HCT116 (cell line): ENCODE measurements around the gene DAAM2. TPM values are rescaled to one million over a fixed set of nuclear protein-coding genes. Genes with fewer than 3 reads are reported as not detected.

Experiments
- ATAC-seq: fragments of 200-7000 bp; cut with Tn5 transposase; 2 replicates; pipeline ENCODE4 v1.9.1; 2020; ENCODE audit warnings: mild to moderate bottlenecking, moderate library complexity
- BruUV-seq: library from RNA; stranded (reverse); fragments of 400-500 nt; replicated peaks from 2 replicates; lab custom pipeline; 2021; lab: Mats Ljungman, UMichigan
- CTCF ChIA-PET: fragments of 300-600 bp; sonication (Branson Sonifier 250); formaldehyde crosslinking; loops from one replicate; lab custom pipeline; 2021; ENCODE audit warnings: antibody characterized with exemption; lab: Charles Lee
- POLR2A ChIA-PET: fragments of 300-600, 350-600 bp; sonication (Branson Sonifier 250); formaldehyde crosslinking; loops from one replicate; lab custom pipeline; 2021; ENCODE audit warnings: antibody characterized with exemption; lab: Charles Lee
- RAD21 ChIA-PET, 2 experiments: fragments of 300-600 bp; sonication (Branson Sonifier 250); formaldehyde crosslinking; loops; one replicate each; lab custom pipeline; 2023; ENCODE audit warnings: low total read pairs in 2 of 2; ENCODE audit not compliant: uncharacterized antibody in 2 of 2, unreplicated experiment in 2 of 2, low non-redundant PET in 1 of 2; lab: Charles Lee
- DNase-seq: peaks from one replicate; pipeline ENCODE4 v3.0.0-alpha.2; 2010; ENCODE audit warnings: low read depth, low spot score
- H2AFZ ChIP-seq: fragments of 200-600 bp; shearing (Covaris generic), sonication (generic); 2 replicates; pipeline ENCODE4 v1.6.1; 2017; ENCODE audit warnings: low read depth, mixed run types, mixed read lengths, antibody characterized with exemption, low read length; ENCODE audit not compliant: poor library complexity, severe bottlenecking
- H3K27ac ChIP-seq: 2 replicates; pipeline ENCODE4 v1.5.1; 2012; ENCODE audit warnings: low read depth, low read length
- H3K27me3 ChIP-seq: fragments of 200-600 bp; sonication (generic); 2 replicates; pipeline ENCODE4 v1.6.1; 2016; ENCODE audit warnings: mixed run types, low read length, mixed read lengths; ENCODE audit not compliant: insufficient read depth
- H3K36me3 ChIP-seq, 2 experiments: fragments of 200-500 bp in 1 of 2; fragments of 200-600 bp in 1 of 2; sonication (Bioruptor generic) in 1 of 2; sonication (generic) in 1 of 2; 2 replicates each; pipeline versions ENCODE4 v1.5.1 to v1.6.1; 2014 to 2016; ENCODE audit warnings: low read length in 2 of 2, inconsistent platforms in 1 of 2, mixed read lengths in 1 of 2, mixed run types in 1 of 2; ENCODE audit not compliant: insufficient read depth in 2 of 2, control insufficient read depth in 1 of 2
- H3K4me1 ChIP-seq, 2 experiments: fragments of 200-600 bp in 1 of 2; sonication (generic) in 1 of 2; 2 replicates each; pipeline versions ENCODE4 v1.5.1 to v1.6.1; 2012 to 2017; ENCODE audit warnings: low read length in 2 of 2, inconsistent platforms in 1 of 2, mild to moderate bottlenecking in 1 of 2, mixed read lengths in 1 of 2, mixed run types in 1 of 2, moderate library complexity in 1 of 2; ENCODE audit not compliant: insufficient read depth in 2 of 2, control insufficient read depth in 1 of 2
- H3K4me2 ChIP-seq: fragments of 200-600 bp; sonication (generic); 2 replicates; pipeline ENCODE4 v1.6.1; 2017; ENCODE audit warnings: mixed run types, low read length, mixed read lengths
- H3K4me3 ChIP-seq, 2 experiments: fragments of 200-600 bp in 1 of 2; sonication (generic) in 1 of 2; replicated peaks in 1 of 2; 2 replicates each; pipeline ENCODE4 v1.5.1; 2011 to 2016; ENCODE audit warnings: low read length in 2 of 2, control low read depth in 1 of 2, low read depth in 1 of 2, mild to moderate bottlenecking in 1 of 2, mixed read lengths in 1 of 2, mixed run types in 1 of 2
- H3K79me2 ChIP-seq: fragments of 200-600 bp; sonication (generic); 2 replicates; pipeline ENCODE4 v1.6.1; 2017; ENCODE audit warnings: mild to moderate bottlenecking, mixed run types, low read length, moderate library complexity, mixed read lengths; ENCODE audit not compliant: insufficient read depth
- H3K9ac ChIP-seq: fragments of 200-600 bp; sonication (generic); 2 replicates; pipeline ENCODE4 v1.6.1; 2016; ENCODE audit warnings: low read length, mixed read lengths
- H3K9me2 ChIP-seq: fragments of 200-600 bp; sonication (generic), shearing (Covaris generic); 2 replicates; pipeline ENCODE4 v1.6.1; 2017; ENCODE audit warnings: mixed run types, mild to moderate bottlenecking, moderate library complexity; ENCODE audit not compliant: insufficient read depth
- H3K9me3 ChIP-seq, 2 experiments: fragments of 200-500 bp in 1 of 2; fragments of 200-600 bp in 1 of 2; sonication (Bioruptor generic) in 1 of 2; sonication (generic) in 1 of 2; 2 replicates each; pipeline ENCODE4 v1.6.1; 2014 to 2017; ENCODE audit warnings: low read length in 2 of 2, mixed read lengths in 2 of 2, inconsistent platforms in 1 of 2, low read depth in 1 of 2, mild to moderate bottlenecking in 1 of 2, mixed run types in 1 of 2, moderate library complexity in 1 of 2; ENCODE audit not compliant: control insufficient read depth in 1 of 2, insufficient read depth in 1 of 2
- H4K20me1 ChIP-seq: fragments of 200-600 bp; sonication (generic), shearing (Covaris generic); 2 replicates; pipeline ENCODE4 v1.6.1; 2017; ENCODE audit warnings: mixed run types, mild to moderate bottlenecking, moderate library complexity; ENCODE audit not compliant: insufficient read depth
- EGR1 ChIP-seq: IDR thresholded peaks from 2 replicates; pipeline ENCODE4 v1.6.1; 2012; ENCODE audit warnings: low read depth
- EZH2phosphoT487 ChIP-seq: fragments of 200-600 bp; IDR thresholded peaks from 2 replicates; pipeline ENCODE4 v1.6.1; 2018; ENCODE audit warnings: antibody characterized with exemption, borderline replicate concordance
- FOSL1 ChIP-seq: IDR thresholded peaks from 2 replicates; pipeline ENCODE4 v1.6.1; 2012; ENCODE audit warnings: low read depth
- RAD21 ChIP-seq: IDR thresholded peaks from 2 replicates; pipeline ENCODE4 v1.6.1; 2012; ENCODE audit warnings: low read depth, mild to moderate bottlenecking
- SIN3A ChIP-seq: IDR thresholded peaks from 2 replicates; pipeline ENCODE4 v1.6.1; 2012; ENCODE audit warnings: low read depth
- SRF ChIP-seq: IDR thresholded peaks from 2 replicates; pipeline ENCODE4 v1.6.1; 2012; ENCODE audit warnings: low read depth
- TCF7L2 ChIP-seq: IDR thresholded peaks from 2 replicates; pipeline ENCODE4 v1.7.0; 2011; ENCODE audit warnings: borderline replicate concordance, inconsistent platforms; ENCODE audit not compliant: insufficient read depth, insufficient read length; ENCODE audit errors: extremely low read depth
- YY1 ChIP-seq: IDR thresholded peaks from 2 replicates; pipeline ENCODE4 v1.6.1; 2011; ENCODE audit warnings: low read length, low read depth, moderate library complexity, mild to moderate bottlenecking; ENCODE audit not compliant: insufficient replicate concordance; ENCODE audit errors: extremely low read depth
- ZBTB33 ChIP-seq: IDR thresholded peaks from 2 replicates; pipeline ENCODE4 v1.6.1; 2011; ENCODE audit warnings: mild to moderate bottlenecking, low read length, moderate library complexity; ENCODE audit not compliant: insufficient replicate concordance; ENCODE audit errors: extremely low read depth
- ZNF274 ChIP-seq: fragments of 200-500 bp; sonication (Bioruptor generic); IDR thresholded peaks from 2 replicates; pipeline ENCODE4 v1.6.1; 2014; ENCODE audit warnings: mild to moderate bottlenecking, low read depth, low read length, inconsistent platforms
- intact Hi-C: fragments of 100-400 bp; cut with micrococcal nuclease; formaldehyde crosslinking; loops from 2 replicates; pipeline ENCODE4 v1.10.0; 2022
- total RNA-seq: library from RNA; stranded (reverse); gene quantifications from one replicate; pipeline ENCODE4 v1.2.1, GENCODE V29; 2021; ENCODE audit not compliant: unreplicated experiment

Gene DAAM2
- total RNA-seq, 1 experiment from 2014 or later, result not detected

GRCh38 chr6:39893286-39893685, 101.1 kb downstream of the DAAM2 start:
- no TSS peak for BruUV-seq
- ATAC-seq, result no peak
- no peaks in the 10 kb centered on the region for H3K9me3 ChIP-seq
- POLR2A ChIA-PET, result no interaction called here
- RAD21 ChIA-PET, result no interaction called here
- H3K36me3 ChIP-seq, result no peaks in the 10 kb centered on the region
- no peak overlapping the region for H2AFZ ChIP-seq
- CTCF ChIA-PET, result interaction anchor here (1.3 to 1.9 kb wide), 2 partner anchors 517 to 531 kb away, joined by 3 to 6 read pairs; no protein-coding TSS in a partner anchor
- no peak overlapping the region for H3K27ac ChIP-seq
- no peak overlapping the region for H3K4me3 ChIP-seq
- H3K9ac ChIP-seq, result no peak overlapping the region
- no peaks in the 10 kb centered on the region for H3K79me2 ChIP-seq
- no peaks in the 10 kb centered on the region for H4K20me1 ChIP-seq
- no peak overlapping the region for H3K4me2 ChIP-seq
- no peak for DNase-seq
- H3K4me1 ChIP-seq, result no peaks in the 10 kb centered on the region
- H3K27me3 ChIP-seq, result peaks cover 27% of the 10 kb centered on the region
- H3K9me2 ChIP-seq, result no peaks in the 10 kb centered on the region
- TF ChIP-seq ZNF274, result no peak
- TF ChIP-seq SRF, result no peak
- TF ChIP-seq ZBTB33, result no peak
- TF ChIP-seq FOSL1, result no peak
- TF ChIP-seq RAD21, result no peak
- TF ChIP-seq SIN3A, result no peak
- TF ChIP-seq EZH2phosphoT487, result no peak
- no peak for TF ChIP-seq TCF7L2
- TF ChIP-seq EGR1, result no peak
- intact Hi-C loops, result no loop called here

- H3K36me3 ChIP-seq, result no peaks in the 10 kb centered on the region
- no peaks in the 10 kb centered on the region for H3K4me1 ChIP-seq
- ChIA-PET RAD21 (no interaction called here), CTCF (no interaction called here), POLR2A (no interaction called here)
- no peaks in the 10 kb centered on the region for H3K9me2 ChIP-seq
- TF ChIP-seq YY1, result no peak
- intact Hi-C loops, result no loop called here
- ATAC-seq (no peak), DNase-seq (no peak)
- H3K9me3 ChIP-seq, result no peaks in the 10 kb centered on the region
- H3K27ac ChIP-seq, result no peak overlapping the region
- H4K20me1 ChIP-seq, result no peaks in the 10 kb centered on the region
- BruUV-seq, result no TSS peak
- H2AFZ ChIP-seq, result no peak overlapping the region
- H3K79me2 ChIP-seq, result no peaks in the 10 kb centered on the region
- H3K4me2 ChIP-seq, result no peak overlapping the region
- no peak overlapping the region for H3K9ac ChIP-seq
- H3K4me3 ChIP-seq, result no peak overlapping the region
- H3K27me3 ChIP-seq, result peaks cover 26% of the 10 kb centered on the region
These were observed 104.5 kb downstream of the DAAM2 start for GRCh38 chr6:39896701-39897100.
